ENCODE measurements around the gene WNT5B.
"Not testable (repeated sequence)": the region's sequence is repeated elsewhere in the genome, so short reads cannot be mapped to it uniquely, and the experiment has no call there.

WNT5B gene

GRCh38 chr12:1681493-1681807, 52.4 kb downstream of the WNT5B start:
- no peak overlapping the region for H3K4me3 Mint-ChIP-seq
- no peak for DNase-seq
- no peaks in the 10 kb centered on the region for H3K36me3 Mint-ChIP-seq (ENCODE audit: insufficient read depth)
- H3K9me3 Mint-ChIP-seq, result no peaks in the 10 kb centered on the region
- no peaks in the 10 kb centered on the region for H3K4me1 Mint-ChIP-seq (ENCODE audit: low read depth in 2 of 2)
- ATAC-seq (replicated peaks), result no peak
- no peaks in the 10 kb centered on the region for H3K27me3 Mint-ChIP-seq
- H3K27ac Mint-ChIP-seq, result no peak overlapping the region

- DNase-seq (no peak), ATAC-seq (replicated peaks) (no peak)
- Mint-ChIP-seq H3K4me3 (no peak overlapping the region), H3K9me3 (no peaks in the 10 kb centered on the region), H3K4me1 (ENCODE audit: low read depth in 2 of 2) (peaks cover 14 to 23% of the 10 kb centered on the region in 2 donors), H3K27me3 (no peaks in the 10 kb centered on the region), H3K36me3 (ENCODE audit: insufficient read depth) (peaks cover 30% of the 10 kb centered on the region), H3K27ac (no peak overlapping the region)
Observed at GRCh38 chr12:1688086-1688710, 59.2 kb downstream of the WNT5B start.

- H3K27me3 Mint-ChIP-seq, result no peaks in the 10 kb centered on the region
- ATAC-seq (replicated peaks) (peak; percentile 96), DNase-seq (peak; percentile 91 to 93 (median 92))
- H3K36me3 Mint-ChIP-seq (ENCODE audit: insufficient read depth), result peaks cover 32% of the 10 kb centered on the region
- H3K4me1 Mint-ChIP-seq (ENCODE audit: low read depth in 2 of 2), result peaks cover 14 to 36% of the 10 kb centered on the region in 2 donors
- no peaks in the 10 kb centered on the region for H3K9me3 Mint-ChIP-seq
- peak within 1 kb of the TSS; percentile 92 to 97 for H3K4me3 Mint-ChIP-seq
- peak within 1 kb of the TSS; percentile 96 for H3K27ac Mint-ChIP-seq
Observed at GRCh38 chr12:1690578-1691122, 61.6 kb downstream of the WNT5B start, which contains the start of gene ADIPOR2. ADIPOR2 (plus strand) TSS chr12:1691070; CDS start chr12:1754344, 63,274 bp downstream.

- peak; percentile 22 for ATAC-seq (replicated peaks)
- DNase-seq, result peak in 1 of 3 experiments; percentile 20
- Mint-ChIP-seq H3K4me3 (peak overlapping the region; percentile 92 to 97), H3K27me3 (no peaks in the 10 kb centered on the region), H3K36me3 (ENCODE audit: insufficient read depth) (peaks cover 32% of the 10 kb centered on the region), H3K9me3 (no peaks in the 10 kb centered on the region), H3K27ac (peak overlapping the region; percentile 96), H3K4me1 (ENCODE audit: low read depth in 2 of 2) (peaks cover 20 to 43% of the 10 kb centered on the region in 2 donors)
Observed at GRCh38 chr12:1691123-1692007, 62.3 kb downstream of the WNT5B start.

GRCh38 chr12:1692226-1692625, 63.2 kb downstream of the WNT5B start:
- H3K9me3 Mint-ChIP-seq, result no peaks in the 10 kb centered on the region
- peaks cover 32% of the 10 kb centered on the region for H3K36me3 Mint-ChIP-seq (ENCODE audit: insufficient read depth)
- DNase-seq (no peak), ATAC-seq (replicated peaks) (no peak)
- H3K4me1 Mint-ChIP-seq (ENCODE audit: low read depth in 2 of 2), result peaks cover 25 to 52% of the 10 kb centered on the region in 2 donors
- H3K27ac Mint-ChIP-seq, result peak overlapping the region; percentile 96
- H3K27me3 Mint-ChIP-seq, result no peaks in the 10 kb centered on the region
- H3K4me3 Mint-ChIP-seq, result peak overlapping the region; percentile 92 to 97

GRCh38 chr12:1692895-1693610, 64.0 kb downstream of the WNT5B start:
- Mint-ChIP-seq H3K9me3 (no peaks in the 10 kb centered on the region), H3K27ac (peak overlapping the region; percentile 38 to 96), H3K4me1 (ENCODE audit: low read depth in 2 of 2) (peaks cover 32 to 60% of the 10 kb centered on the region in 2 donors), H3K4me3 (peak overlapping the region in 1 of 2 donors; percentile 92), H3K36me3 (ENCODE audit: insufficient read depth) (peaks cover 32% of the 10 kb centered on the region), H3K27me3 (no peaks in the 10 kb centered on the region)
- DNase-seq (no peak), ATAC-seq (replicated peaks) (no peak)

GRCh38 chr12:1695097-1695496, 66.1 kb downstream of the WNT5B start:
- ATAC-seq (replicated peaks), result not testable (repeated sequence)

GRCh38 chr12:1695886-1696670, 67.0 kb downstream of the WNT5B start:
- Mint-ChIP-seq H3K9me3 (no peaks in the 10 kb centered on the region), H3K36me3 (ENCODE audit: insufficient read depth) (peaks cover 19% of the 10 kb centered on the region), H3K4me3 (peak overlapping the region in 1 of 2 donors; percentile 24), H3K4me1 (ENCODE audit: low read depth in 2 of 2) (peaks cover 28 to 76% of the 10 kb centered on the region in 2 donors), H3K27ac (peak overlapping the region in 1 of 2 donors; percentile 32), H3K27me3 (no peaks in the 10 kb centered on the region)
- DNase-seq (no peak), ATAC-seq (replicated peaks) (no peak)

More at GRCh38 chr12:1695097-1695496, 66.1 kb downstream of the WNT5B start:
- Mint-ChIP-seq H3K36me3 (ENCODE audit: insufficient read depth) (peaks cover 27% of the 10 kb centered on the region), H3K4me1 (ENCODE audit: low read depth in 2 of 2) (peaks cover 31 to 74% of the 10 kb centered on the region in 2 donors)
- H3K4me3 Mint-ChIP-seq, H3K27ac Mint-ChIP-seq, DNase-seq, H3K9me3 Mint-ChIP-seq, H3K27me3 Mint-ChIP-seq: not testable (repeated sequence)

GRCh38 chr12:1696800-1697199, 67.8 kb downstream of the WNT5B start:
- Mint-ChIP-seq H3K9me3 (no peaks in the 10 kb centered on the region), H3K4me3 (no peak overlapping the region), H3K36me3 (ENCODE audit: insufficient read depth) (peaks cover 12% of the 10 kb centered on the region), H3K27ac (no peak overlapping the region), H3K4me1 (ENCODE audit: low read depth in 2 of 2) (peaks cover 24 to 75% of the 10 kb centered on the region in 2 donors), H3K27me3 (no peaks in the 10 kb centered on the region)
- DNase-seq (no peak), ATAC-seq (replicated peaks) (no peak)

Data from effector memory CD8-positive, alpha-beta T cell (primary cell).